B cell (primary cell): ENCODE measurements around the gene APBA3. TPM values are rescaled to one million over a fixed set of nuclear protein-coding genes. Genes with fewer than 3 reads are reported as not detected.

Experiments
- ATAC-seq: fragments of 200-7000 bp; cut with Tn5 transposase; one replicate; pipeline ENCODE4 v1.10.0; 2021; ENCODE audit warnings: low read depth, mild to moderate bottlenecking, moderate number of reproducible peaks, moderate library complexity
- CTCF ChIA-PET: fragments of 350-600 bp; sonication (Branson Sonifier 250); formaldehyde crosslinking; loops from one replicate; lab custom pipeline; 2021; ENCODE audit warnings: antibody characterized with exemption, inconsistent platforms; lab: Charles Lee
- POLR2A ChIA-PET: fragments of 350-600 bp; sonication (Branson Sonifier 250); formaldehyde crosslinking; loops from one replicate; lab custom pipeline; 2021; ENCODE audit warnings: antibody characterized with exemption; lab: Charles Lee
- DNase-seq: peaks from one replicate; pipeline ENCODE4 v3.0.0; 2013
- H2AFZ ChIP-seq: 2 replicates; pipeline ENCODE4 v1.6.1; 2012; ENCODE audit warnings: mild to moderate bottlenecking, low read depth, low read length; ENCODE audit not compliant: insufficient read depth, poor library complexity, severe bottlenecking
- H3K27ac ChIP-seq, 2 donors: 1 replicate in 1 of 2; 2 replicates in 1 of 2; pipeline ENCODE4 v1.5.1; 2012 to 2013; ENCODE audit warnings: low read length in 2 of 2, mild to moderate bottlenecking in 2 of 2, moderate library complexity in 1 of 2
- H3K27me3 ChIP-seq, 4 experiments: fragments of 200-600 bp in 1 of 4; sonication (generic) in 1 of 4; replicated peaks in 1 of 4; 1 replicate in 2 of 4; 2 replicates in 2 of 4; pipeline versions ENCODE4 v1.6.1 to v1.7.0; 2013 to 2016; ENCODE audit warnings: low read length in 3 of 4, mild to moderate bottlenecking in 2 of 4, mixed read lengths in 1 of 4, moderate library complexity in 1 of 4; ENCODE audit not compliant: insufficient read depth in 4 of 4, control insufficient read depth in 3 of 4; ENCODE audit errors: control extremely low read depth in 1 of 4
- H3K36me3 ChIP-seq, 2 experiments: replicated peaks in 1 of 2; 1 replicate in 1 of 2; 2 replicates in 1 of 2; pipeline versions ENCODE4 v1.6.1 to v1.7.1; 2013; ENCODE audit warnings: low read length in 1 of 2; ENCODE audit not compliant: insufficient read depth in 2 of 2, control insufficient read depth in 1 of 2; ENCODE audit errors: control extremely low read depth in 1 of 2, extremely low read depth in 1 of 2
- H3K4me1 ChIP-seq, 2 donors: fragments of 200-600 bp in 1 of 2; sonication (generic) in 1 of 2; 1 replicate in 1 of 2; 2 replicates in 1 of 2; pipeline versions ENCODE4 v1.5.1 to v1.6.1; 2013 to 2017; ENCODE audit warnings: low read length in 2 of 2; ENCODE audit not compliant: control insufficient read depth in 2 of 2, insufficient read depth in 2 of 2
- H3K4me2 ChIP-seq: replicated peaks from 2 replicates; pipeline ENCODE3; 2012; ENCODE audit warnings: mild to moderate bottlenecking, low read depth, low read length; ENCODE audit not compliant: poor library complexity, severe bottlenecking
- H3K4me3 ChIP-seq, 5 experiments: fragments of 200-600 bp in 1 of 5; sonication (generic) in 1 of 5; 1 replicate in 3 of 5; 2 replicates in 2 of 5; pipeline versions ENCODE4 v1.5.1 to v1.7.0; 2011 to 2016; ENCODE audit warnings: low read length in 4 of 5, mild to moderate bottlenecking in 4 of 5, low read depth in 2 of 5, control low read depth in 1 of 5, moderate library complexity in 1 of 5; ENCODE audit not compliant: insufficient read depth in 1 of 5; ENCODE audit errors: control extremely low read depth in 1 of 5, extremely low read depth in 1 of 5
- H3K79me2 ChIP-seq: fragments of 200-600 bp; sonication (generic); one replicate; pipeline ENCODE4 v1.6.0; 2016; ENCODE audit warnings: low read length; ENCODE audit not compliant: control insufficient read depth, insufficient read depth
- H3K9ac ChIP-seq: fragments of 200-600 bp; sonication (generic); 2 replicates; pipeline ENCODE4 v1.6.1; 2017; ENCODE audit warnings: mild to moderate bottlenecking, low read length, moderate library complexity
- H3K9me3 ChIP-seq, 3 donors: one replicate each; pipeline versions ENCODE4 v1.6.1 to v1.7.1; 2013; ENCODE audit warnings: low read length in 2 of 3; ENCODE audit not compliant: control insufficient read depth in 2 of 3, insufficient read depth in 1 of 3; ENCODE audit errors: control extremely low read depth in 1 of 3
- H4K20me1 ChIP-seq: 2 replicates; pipeline ENCODE4 v1.6.0; 2012; ENCODE audit warnings: mild to moderate bottlenecking, low read length; ENCODE audit not compliant: insufficient read depth, control insufficient read depth, poor library complexity, severe bottlenecking
- H3K27ac Mint-ChIP-seq: one replicate; pipeline ENCODE4 v1.8.0; 2021; ENCODE audit warnings: mixed read lengths
- H3K27me3 Mint-ChIP-seq: one replicate; pipeline ENCODE4 v1.8.0; 2021; ENCODE audit warnings: mixed read lengths
- H3K4me1 Mint-ChIP-seq: one replicate; pipeline ENCODE4 v1.8.0; 2021; ENCODE audit warnings: mixed read lengths
- H3K4me3 Mint-ChIP-seq: one replicate; pipeline ENCODE4 v1.8.0; 2021; ENCODE audit warnings: mixed read lengths
- H3K9me3 Mint-ChIP-seq: one replicate; pipeline ENCODE4 v1.8.0; 2022; ENCODE audit warnings: mixed read lengths; ENCODE audit not compliant: insufficient read depth
- CTCF ChIP-seq: fragments of 200-600 bp; IDR thresholded peaks from one replicate; pipeline ENCODE4 v1.8.0; 2022; ENCODE audit warnings: antibody characterized with exemption, mild to moderate bottlenecking
- EZH2 ChIP-seq: IDR thresholded peaks from 2 replicates; pipeline ENCODE4 v1.6.1; 2012; ENCODE audit warnings: borderline replicate concordance, low read depth, mild to moderate bottlenecking, moderate library complexity, low read length; ENCODE audit not compliant: insufficient read depth, poor library complexity, severe bottlenecking
- whole genome bisulfite sequencing: methylation state at CpG from one replicate; pipeline ENCODE4 v1.1.5; 2013; ENCODE audit warnings: missing lambda C conversion rate; ENCODE audit not compliant: insufficient coverage; 5-methylcytosine and 5-hydroxymethylcytosine counted together
- intact Hi-C: fragments of 100-400 bp; cut with micrococcal nuclease; formaldehyde crosslinking; loops from one replicate; pipeline ENCODE4 v1.10.0; 2022
- polyA plus RNA-seq: library from polyadenylated mRNA; depleted of rRNA; stranded (reverse); fragments of >200 nt; gene quantifications from 2 replicates; pipeline ENCODE4 v1.2.3, GENCODE V29; 2012
- total RNA-seq, 2 donors: library from RNA; stranded (reverse); fragments of 120-200 nt in 1 of 2; gene quantifications; 1 replicate in 1 of 2; 2 replicates in 1 of 2; pipeline versions ENCODE4 v1.2.3 to v1.2.4, GENCODE V29; 2013 to 2022

Gene APBA3
- total and polyA plus RNA-seq, 2 donors (not counting 1 experiment from before 2014, with no cell fraction given), result 61.4 to 91.2 TPM

GRCh38 chr19:3768748-3769099 lies 7.2 kb upstream of the APBA3 start:
- H3K9me3 Mint-ChIP-seq, result no peaks in the 10 kb centered on the region
- H4K20me1 ChIP-seq, result peaks cover 34% of the 10 kb centered on the region
- H3K9ac ChIP-seq, result no peak overlapping the region
- H3K79me2 ChIP-seq, result peaks cover 14% of the 10 kb centered on the region
- no peaks in the 10 kb centered on the region for H3K9me3 ChIP-seq
- 80% methylated on average over 4 of the region's 7 CpGs for WGBS
- no peaks in the 10 kb centered on the region for H3K27me3 Mint-ChIP-seq
- H3K4me1 ChIP-seq, result no peaks in the 10 kb centered on the region
- ATAC-seq (no peak), DNase-seq (no peak)
- no peak overlapping the region for H3K4me2 ChIP-seq
- no peak for TF ChIP-seq CTCF
- no peak for TF ChIP-seq EZH2
- H3K27ac Mint-ChIP-seq, result no peak overlapping the region
- no peak overlapping the region for H3K27ac ChIP-seq
- no peak overlapping the region for H2AFZ ChIP-seq
- H3K27me3 ChIP-seq, result no peaks in the 10 kb centered on the region
- H3K4me1 Mint-ChIP-seq, result no peaks in the 10 kb centered on the region
- POLR2A ChIA-PET, result no interaction called here
- peaks cover 0 to 31% of the 10 kb centered on the region in 2 experiments for H3K36me3 ChIP-seq
- no peak overlapping the region for H3K4me3 Mint-ChIP-seq
- CTCF ChIA-PET, result no interaction called here
- intact Hi-C loops, result loop anchor here (10.0 kb wide), 1 partner anchor 1916 kb away; the partner anchor contains the start of genes HSD11B1L and MICOS13
- H3K4me3 ChIP-seq, result no peak overlapping the region

GRCh38 chr19:3768015-3768747 lies 6.7 kb upstream of the APBA3 start:
- no peak overlapping the region for H3K27ac ChIP-seq
- Mint-ChIP-seq H3K27me3 (no peaks in the 10 kb centered on the region), H3K4me3 (no peak overlapping the region), H3K9me3 (no peaks in the 10 kb centered on the region), H3K27ac (no peak overlapping the region), H3K4me1 (peaks cover 2% of the 10 kb centered on the region)
- H3K79me2 ChIP-seq, result peaks cover 18% of the 10 kb centered on the region
- peaks cover 0 to 31% of the 10 kb centered on the region in 2 experiments for H3K36me3 ChIP-seq
- intact Hi-C loops, result loop anchor here (10.0 kb wide), 1 partner anchor 1917 kb away; the partner anchor contains the start of genes HSD11B1L and MICOS13
- ATAC-seq (no peak), DNase-seq (no peak)
- H3K27me3 ChIP-seq, result no peaks in the 10 kb centered on the region
- H3K4me3 ChIP-seq, result no peak overlapping the region
- ChIA-PET CTCF (no interaction called here), POLR2A (interaction anchor here (0.5 kb wide), 1 partner anchor 11 kb away, joined by 4 read pairs; no protein-coding TSS in a partner anchor)
- peaks cover 3 to 4% of the 10 kb centered on the region in 2 donors for H3K4me1 ChIP-seq
- H3K9me3 ChIP-seq, result no peaks in the 10 kb centered on the region
- WGBS, result 98% methylated on average over 13 of the region's 25 CpGs
- no peak overlapping the region for H3K4me2 ChIP-seq
- H3K9ac ChIP-seq, result no peak overlapping the region
- H4K20me1 ChIP-seq, result peaks cover 37% of the 10 kb centered on the region
- no peak for TF ChIP-seq EZH2
- TF ChIP-seq CTCF, result no peak
- no peak overlapping the region for H2AFZ ChIP-seq
